GM21737 (cell line): ENCODE data around the gene MAMLD1.

ENCODE experiments used
- ATAC-seq: cut with Tn5 transposase; IDR thresholded peaks from one replicate; pipeline ENCODE4 v1.9.1; 2021; ENCODE audit warnings: mild to moderate bottlenecking, moderate library complexity; ENCODE audit not compliant: unreplicated experiment

The MAMLD1 gene

GRCh38 chrX:150489359-150490015, 126.4 kb downstream of the MAMLD1 start:
- no peak for ATAC-seq

DNA sequence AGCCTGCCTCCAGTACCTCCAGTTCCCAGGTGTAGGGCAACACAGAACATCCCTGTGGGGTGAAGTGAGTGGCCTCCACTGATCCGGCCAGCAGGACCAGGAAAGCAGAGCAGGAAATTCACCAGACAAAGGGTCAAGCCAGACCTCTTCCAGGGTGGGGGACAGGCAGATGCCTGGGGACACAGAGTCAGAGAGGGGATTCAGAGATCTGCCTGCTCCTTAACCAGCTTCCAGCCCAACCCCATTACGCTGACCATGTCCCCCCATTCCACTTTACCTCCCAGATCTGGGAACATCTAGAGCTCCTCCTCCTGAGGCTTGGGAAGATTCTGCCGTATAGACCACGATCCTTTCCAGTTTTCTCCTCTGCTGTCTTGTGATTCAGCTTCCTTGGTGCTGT, 132.4 kb downstream of the MAMLD1 start:
- ATAC-seq, result no peak

DNA sequence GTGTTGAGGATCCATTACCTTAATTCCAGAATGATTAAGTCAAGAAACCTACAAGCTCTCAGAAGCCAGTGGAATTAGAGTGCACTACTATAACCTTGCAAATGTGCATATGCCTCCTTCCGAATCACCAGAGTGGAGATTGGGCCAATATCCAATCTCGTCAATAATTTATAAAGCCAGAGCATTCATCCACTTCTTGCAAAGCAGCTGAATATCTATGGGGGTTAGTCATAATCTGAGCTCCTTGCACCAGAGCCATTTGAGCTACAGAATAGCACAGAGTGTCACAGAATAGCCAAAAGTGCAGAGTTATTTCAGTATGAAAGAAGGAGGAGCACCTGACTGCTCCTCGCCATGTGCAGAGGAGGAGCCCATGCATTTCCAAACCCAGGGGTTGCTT, 136.1 kb downstream of the MAMLD1 start:
- ATAC-seq, result no peak

DNA sequence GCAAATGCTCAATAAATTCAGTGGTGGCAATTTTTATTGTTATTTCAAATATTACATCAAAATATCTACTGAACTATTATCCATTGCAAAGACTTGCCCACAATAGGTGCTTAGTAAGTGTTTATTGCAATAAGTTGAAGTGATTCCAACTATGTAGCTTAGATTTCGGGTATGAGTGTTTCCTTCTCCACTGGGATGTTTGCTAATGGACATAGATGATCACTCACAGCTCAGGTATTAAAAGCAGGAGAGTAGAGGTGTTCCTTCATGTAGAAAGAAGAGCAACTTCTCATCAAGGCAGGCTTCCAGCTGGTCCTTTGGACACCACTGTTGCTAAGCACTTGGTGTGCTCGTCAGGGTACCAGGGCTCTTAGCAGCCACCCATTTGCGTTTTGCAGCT, 139.0 kb downstream of the MAMLD1 start:
- ATAC-seq, result no peak

DNA sequence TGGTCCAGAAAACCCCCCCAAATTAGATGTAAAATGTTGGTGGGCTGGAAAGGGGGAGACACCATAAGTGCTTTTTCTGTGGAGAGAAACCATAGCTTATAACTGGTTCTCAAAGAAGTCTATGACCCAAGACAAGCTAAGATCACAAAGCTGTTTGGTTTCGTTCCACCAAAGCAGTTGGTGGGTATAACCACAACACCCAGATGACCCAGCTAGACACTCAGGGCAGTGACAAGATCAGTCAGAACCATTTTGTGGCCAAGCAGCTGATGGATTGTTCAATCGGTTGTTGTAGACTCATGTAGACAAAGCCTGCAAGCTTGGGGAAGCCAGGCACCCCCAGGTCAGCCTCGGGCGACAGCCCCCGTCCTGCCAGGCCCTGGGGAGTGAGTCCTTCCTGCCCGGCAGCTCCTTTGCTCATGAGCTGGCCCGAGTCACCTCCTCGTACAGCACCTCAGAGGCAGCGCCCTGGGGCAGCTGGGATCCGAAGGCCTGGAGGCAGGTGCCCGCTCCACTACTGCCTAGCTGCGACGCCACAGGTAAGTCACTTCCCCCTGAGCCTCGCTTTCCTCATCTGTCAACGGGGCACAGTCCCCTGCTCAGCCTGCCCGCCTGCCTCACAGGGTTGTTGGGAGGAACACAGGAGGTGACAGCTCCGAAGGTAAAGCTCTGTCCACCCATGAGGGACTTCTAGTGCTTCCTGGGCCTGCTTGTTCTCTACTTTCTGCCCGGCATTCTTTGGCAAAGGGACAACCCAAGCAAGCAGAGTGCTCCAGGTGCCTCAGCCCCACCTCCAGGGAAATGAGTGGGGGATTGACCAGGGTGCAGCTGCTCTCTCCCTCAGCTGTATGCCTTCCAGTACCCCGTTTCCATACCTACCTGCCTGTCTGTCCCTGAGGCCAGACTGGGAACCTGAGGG, 140.1 kb downstream of the MAMLD1 start:
- ATAC-seq, result no peak

DNA sequence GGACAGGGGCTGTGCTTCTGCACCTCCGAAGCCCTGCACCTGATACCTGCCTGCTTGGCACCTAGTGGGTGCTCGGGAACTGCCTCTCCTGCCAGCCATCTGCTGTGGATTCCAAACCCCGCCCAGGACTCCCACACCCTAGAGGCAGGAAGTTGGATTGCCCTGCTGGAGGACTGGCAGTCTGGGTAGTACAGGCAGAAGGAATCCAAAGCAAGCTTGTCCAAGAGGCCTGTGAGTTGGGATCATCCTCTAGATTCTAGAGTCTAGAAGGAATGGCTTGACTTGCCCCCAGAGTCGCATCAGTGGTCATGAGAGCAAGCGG, 140.7 kb downstream of the MAMLD1 start:
- ATAC-seq, result no peak

GRCh38 chrX:150504397-150505182, 141.5 kb downstream of the MAMLD1 start:
- ATAC-seq, result no peak

GRCh38 chrX:150506020-150506419, 142.9 kb downstream of the MAMLD1 start:
- no peak for ATAC-seq

- ATAC-seq, result no peak
Measured at GRCh38 chrX:150506486-150506885, 143.4 kb downstream of the MAMLD1 start.

DNA sequence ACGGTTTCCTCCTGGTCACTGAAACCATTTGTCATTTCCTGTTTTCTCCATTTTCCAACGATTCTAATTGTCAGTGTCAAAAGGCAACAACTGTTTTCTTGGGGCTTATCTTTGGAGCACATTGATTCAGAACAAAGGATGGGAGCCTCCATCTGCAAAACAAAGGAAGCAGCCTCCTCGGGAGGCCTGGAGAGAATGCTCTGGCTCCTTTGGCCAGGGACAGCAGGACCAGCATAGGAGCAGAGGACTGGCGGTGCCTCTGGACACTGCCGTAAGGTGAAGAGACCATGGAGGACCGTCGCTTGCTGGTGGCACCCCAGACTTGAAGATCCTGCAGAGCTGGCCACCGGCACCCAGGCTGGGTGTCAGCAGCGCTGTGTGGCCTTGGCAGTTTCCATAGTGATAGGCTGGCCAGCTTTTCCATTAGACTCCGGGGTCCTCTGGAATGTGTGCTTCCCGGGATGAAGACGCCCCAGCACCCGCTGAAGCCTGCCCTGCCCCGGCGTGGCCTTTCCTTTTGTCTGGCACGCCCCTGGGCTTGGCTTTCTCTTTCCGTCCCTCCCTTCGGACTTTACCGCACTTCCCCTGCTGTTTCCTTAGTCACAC, 144.2 kb downstream of the MAMLD1 start:
- ATAC-seq, result no peak

DNA sequence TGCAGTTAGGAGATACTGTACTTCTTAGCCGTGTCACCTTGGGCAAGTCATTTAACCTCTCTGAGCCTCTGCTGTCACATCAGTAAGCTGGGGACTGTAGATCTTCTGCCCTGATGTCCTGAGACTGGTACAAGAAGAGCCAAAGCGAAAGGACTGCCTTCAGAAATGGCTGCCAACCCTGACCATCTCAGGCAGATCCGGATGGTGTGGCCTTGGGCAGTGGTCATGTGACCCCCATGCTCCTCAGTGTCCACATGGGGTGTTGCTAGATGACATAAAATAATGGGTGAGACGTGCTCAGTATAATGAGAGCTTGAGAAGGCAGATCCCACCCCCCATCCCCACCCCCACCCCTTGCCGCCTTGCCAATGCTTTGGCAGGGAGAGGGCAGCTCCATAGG, 144.9 kb downstream of the MAMLD1 start:
- no peak for ATAC-seq

- no peak for ATAC-seq
Measured at GRCh38 chrX:150508451-150509367, 145.6 kb downstream of the MAMLD1 start.

GRCh38 chrX:150509703-150510102, 146.6 kb downstream of the MAMLD1 start:
- ATAC-seq, result no peak

DNA sequence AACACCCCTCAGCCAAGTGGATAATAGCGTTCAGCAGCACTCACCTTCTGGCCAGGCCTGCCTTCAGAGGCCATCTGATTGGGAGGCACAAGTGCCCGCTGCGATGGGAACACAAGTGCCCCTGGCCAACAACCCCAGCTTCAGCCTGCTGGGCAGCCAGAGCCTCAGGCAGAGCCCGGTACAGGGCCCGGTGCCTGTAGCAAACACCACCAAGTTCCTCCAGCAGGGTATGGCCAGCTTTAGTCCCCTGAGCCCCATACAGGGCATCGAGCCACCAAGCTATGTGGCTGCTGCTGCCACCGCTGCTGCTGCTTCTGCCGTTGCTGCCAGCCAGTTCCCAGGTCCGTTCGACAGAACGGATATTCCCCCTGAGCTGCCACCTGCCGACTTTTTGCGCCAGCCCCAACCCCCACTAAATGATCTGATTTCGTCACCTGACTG, 149.4 kb downstream of the MAMLD1 start:
- ATAC-seq, result no peak

GRCh38 chrX:150513544-150513943, 150.4 kb downstream of the MAMLD1 start:
- no peak for ATAC-seq

DNA sequence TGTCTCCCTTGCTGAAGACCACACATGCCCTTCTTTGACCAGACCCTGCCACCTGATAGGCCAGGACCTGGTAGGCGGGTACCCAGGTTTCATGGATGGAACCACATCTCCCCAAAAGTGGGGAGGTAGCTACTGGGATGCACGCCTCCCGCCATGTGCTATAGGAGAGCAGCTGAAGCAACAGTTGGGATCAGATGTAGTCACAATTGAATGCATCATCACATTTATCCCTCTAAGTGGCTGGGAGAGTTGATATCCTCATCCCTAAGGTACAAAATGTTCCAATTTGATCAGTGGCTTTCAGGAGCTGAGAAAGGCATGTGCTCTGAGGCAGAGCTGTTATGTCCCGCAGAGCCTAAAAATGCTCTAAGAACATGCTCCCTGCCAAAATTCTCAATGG, 151.3 kb downstream of the MAMLD1 start:
- ATAC-seq, result no peak

DNA sequence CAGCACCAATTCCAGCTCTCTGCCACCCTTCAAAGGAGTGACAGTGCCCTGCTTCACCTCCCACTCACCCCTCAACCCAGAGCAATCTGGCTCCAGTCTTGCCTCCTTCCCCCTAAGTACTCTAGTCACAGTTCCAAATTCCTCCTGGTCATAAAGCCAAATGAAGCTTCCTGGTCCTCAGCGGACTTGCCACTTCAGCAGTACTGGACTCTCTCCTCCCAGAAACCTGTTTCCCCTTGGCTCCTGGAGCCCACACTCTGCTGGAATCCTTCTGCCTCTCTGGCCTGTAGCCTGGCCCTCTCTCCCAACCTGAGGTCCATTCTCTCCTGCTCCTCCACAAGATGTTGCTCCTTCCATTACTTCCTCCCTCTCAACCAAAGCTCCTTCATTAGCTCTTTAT, 152.7 kb downstream of the MAMLD1 start:
- ATAC-seq, result no peak

GRCh38 chrX:150517303-150517910, 154.3 kb downstream of the MAMLD1 start:
- no peak for ATAC-seq

- ATAC-seq, result no peak
Measured at GRCh38 chrX:150522494-150522893, 159.4 kb downstream of the MAMLD1 start.
